ENCODE results near the gene RGSL1.
A peak's percentile ranks its signal among the peaks of the same experiment; 100 is the strongest.

Gene RGSL1

DNA sequence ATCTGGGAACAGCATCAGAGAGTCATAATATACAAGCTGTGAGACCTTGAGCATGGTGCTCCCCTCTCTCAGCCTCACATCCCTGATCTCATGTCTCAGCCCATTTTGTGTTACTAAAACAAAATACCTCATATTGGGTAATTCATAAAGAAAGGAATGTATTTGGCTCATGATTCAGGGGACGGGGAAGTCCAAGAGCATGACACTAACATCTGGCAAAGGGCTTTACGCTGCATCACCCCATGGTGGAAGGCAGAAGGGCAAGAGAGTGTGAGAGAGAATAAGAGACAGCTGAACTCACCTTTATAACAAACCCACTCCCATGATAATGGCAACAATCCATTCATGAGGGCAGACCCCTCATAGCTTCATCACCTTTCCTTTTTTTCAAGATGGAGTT is 102.6 kb downstream of the RGSL1 start:
- DNase-seq = no peak

DNA sequence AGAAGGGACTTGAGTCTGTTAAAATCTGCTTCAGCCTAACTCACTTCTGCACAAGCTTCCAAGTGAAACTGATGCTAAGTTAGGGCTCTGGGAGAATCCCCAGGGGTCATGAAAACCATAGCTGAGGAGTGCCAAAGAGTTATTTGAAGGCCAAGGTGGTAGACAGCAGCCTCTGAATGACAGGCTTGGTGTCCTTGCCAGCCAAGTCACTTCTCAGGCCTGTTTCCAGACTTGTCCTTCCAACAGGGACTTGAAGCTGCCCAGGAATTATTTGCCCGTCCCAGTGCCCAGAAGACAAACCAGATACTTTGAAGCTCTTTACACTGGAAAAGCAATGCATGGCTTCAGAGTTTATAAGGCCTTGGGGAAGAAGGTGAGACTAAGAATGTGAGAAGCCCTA is 105.5 kb downstream of the RGSL1 start:
- no peak for DNase-seq

DNA sequence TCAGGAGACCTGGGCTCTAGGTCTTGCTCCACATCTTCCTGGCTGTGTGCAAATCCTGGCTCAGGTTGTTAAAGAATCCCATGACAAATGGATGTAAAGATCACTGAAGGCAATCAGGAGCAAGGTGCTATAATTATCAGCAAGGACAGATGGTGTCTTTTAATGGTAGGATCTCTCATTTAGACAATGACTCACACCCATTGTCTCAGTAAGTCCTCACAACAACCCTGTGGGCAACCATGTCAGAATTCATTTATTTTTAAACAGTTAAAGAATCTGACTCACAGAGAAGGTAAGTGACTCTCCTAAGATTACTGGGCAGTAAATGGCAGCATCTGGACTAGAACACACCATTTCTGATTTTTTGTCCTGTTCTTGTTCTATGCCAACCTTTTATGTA is 106.3 kb downstream of the RGSL1 start:
- DNase-seq = no peak

DNA sequence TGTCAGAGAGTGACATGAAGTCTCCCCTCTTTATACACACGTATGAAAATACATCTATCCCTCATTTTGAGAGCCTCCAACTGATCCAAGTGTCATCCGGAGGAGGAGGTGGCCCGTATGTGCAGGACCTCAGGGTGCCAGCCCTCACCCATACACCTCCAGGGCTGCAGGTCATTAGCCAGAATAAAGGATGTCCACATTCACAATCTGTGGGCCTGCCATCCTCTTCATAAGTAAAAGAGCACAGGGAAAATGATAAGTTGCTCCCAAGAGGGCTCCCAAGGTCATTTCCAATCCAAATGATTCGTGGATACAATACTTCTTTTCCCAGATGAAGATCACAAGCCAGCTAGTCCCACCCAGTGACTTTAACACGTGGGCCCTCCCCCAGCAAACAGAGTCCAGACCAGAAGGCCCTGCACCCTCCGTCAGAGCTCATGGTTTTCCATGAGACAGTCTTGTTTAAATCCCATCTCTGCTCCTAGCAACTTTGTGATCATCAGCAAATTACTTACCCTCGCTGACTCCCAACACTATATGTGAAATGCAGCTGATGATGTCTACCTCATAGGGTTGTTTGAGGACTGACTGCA is 110.5 kb downstream of the RGSL1 start:
- no peak for DNase-seq

DNA sequence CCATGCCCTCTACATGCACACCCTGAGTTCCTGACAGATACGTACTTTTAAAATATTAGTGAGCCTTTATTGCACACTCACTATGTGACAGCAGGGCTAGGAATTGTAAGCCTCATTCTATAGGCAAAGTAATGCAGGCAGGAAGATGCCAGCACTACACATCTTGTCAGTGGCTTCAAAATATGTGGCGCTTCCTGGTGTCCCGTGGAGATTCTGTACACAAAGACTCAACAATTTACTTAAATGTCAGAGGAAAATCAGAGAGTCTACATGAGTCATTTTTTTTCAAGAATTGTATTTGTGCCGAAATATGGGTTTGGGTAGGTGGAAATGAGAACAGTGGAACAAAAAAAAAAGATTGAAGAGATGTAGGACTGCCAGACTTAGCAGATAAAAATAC is 111.5 kb downstream of the RGSL1 start:
- no peak for DNase-seq

DNA sequence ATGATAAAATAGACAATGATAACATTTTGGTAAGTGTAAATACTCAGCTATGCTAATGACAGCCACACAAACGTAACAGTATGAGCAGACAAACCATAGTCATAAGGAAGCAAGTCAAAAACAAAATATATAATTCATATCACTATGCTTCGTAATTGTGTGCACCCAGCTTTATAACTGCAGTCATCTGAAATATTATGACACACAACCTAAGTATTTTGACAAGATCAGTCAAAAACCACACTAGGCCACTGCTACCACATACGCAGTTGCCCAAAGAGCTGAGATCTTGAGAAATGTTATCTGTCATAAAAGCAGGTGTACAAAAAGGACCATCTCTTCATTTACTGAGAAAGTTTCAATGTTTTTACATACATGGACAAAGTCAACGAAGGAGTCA is 113.1 kb downstream of the RGSL1 start:
- DNase-seq = no peak

DNA sequence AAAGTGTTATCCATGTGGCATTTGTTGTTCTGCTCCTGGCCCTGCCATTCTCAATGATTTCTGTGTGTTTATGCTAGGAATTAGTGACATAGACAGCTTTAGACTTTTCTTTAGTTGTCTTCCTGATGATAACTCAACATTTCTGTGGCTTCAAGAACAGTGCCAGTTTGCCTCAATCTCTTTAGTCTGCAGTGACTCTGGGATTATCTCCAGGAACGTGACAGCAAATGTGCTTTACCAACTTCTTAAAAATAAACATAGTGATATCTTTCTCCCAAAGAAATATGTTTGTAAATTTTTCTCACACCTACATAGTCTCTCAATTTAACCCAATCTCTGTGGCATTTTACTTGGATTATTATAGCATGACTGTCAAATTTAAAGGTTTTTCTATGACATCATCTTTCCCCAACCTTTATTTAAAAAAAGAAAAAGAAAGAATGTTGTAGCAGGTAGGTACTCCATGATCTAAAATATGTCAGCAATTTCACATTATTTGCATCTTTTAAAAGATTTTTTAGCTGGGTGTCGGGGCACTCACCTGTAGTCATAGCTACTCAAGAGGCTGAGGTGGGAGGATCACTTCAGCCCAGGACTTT is 114.6 kb downstream of the RGSL1 start:
- no peak for DNase-seq

DNA sequence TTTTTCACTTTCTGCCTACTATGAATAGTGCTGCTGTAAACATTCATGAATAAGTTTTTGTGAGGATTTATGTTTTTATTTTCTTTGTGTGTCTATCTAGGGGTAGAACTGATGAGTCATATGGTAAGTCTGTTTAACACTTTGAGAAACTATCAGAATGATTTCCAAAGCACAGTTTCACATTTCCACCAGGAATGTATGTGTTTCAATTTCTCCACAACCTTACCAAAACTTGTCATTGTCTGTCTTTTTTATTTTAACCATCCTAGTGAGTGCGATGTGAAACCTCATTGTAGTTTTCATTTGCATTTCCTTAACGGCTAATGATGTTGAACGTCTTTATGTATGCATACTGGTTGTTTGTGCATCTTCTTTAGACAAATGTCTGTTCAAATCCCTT is 115.6 kb downstream of the RGSL1 start:
- no peak for DNase-seq

DNA sequence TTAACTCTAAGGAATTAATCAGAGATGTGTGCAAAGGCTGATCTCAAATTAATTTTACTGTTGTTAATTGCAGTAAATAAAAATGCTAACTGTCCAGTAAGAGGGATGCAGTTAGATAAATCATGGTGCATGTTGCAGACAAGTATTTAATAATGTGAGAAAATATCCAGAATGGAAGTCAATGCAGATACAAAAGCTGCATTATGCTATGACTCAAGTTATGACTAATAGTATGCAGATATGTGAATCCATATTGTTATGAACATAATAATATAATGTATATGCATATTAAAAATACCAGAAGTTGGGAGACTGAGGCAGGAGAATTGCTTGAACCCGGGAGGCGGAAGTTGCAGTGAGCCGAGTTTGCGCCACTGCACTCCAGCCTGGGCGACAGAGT is 117.7 kb downstream of the RGSL1 start:
- DNase-seq = no peak

DNA sequence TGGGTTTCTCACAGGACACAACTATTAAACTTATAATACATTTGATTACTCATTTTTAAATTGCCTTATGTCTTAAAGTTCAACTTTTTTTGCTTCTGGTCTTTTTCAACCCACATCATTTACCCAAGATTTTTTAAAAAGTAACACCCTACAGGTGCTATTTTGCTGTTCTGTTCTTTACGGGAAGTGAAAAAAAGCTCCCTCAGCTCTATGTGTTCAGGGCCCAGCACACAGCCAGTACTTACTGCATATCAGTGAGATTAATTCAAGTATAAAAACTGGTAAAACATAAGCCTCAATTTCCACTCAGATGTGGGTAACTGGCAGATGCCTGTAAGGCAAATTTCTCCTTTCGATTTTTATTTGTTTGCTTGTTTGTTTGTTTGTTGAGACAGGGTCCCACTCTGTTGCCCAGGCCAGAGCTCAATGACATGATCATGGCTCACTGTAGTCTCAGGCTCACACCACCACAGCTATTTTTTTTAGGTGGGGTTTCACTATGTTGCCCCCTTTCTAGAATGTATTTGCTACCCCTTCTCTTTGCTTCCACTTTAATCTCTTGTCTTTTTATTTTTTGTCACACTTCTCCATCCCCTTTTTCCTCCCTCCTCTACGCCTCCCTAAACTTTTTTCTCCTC is 118.8 kb downstream of the RGSL1 start:
- DNase-seq = no peak

DNA sequence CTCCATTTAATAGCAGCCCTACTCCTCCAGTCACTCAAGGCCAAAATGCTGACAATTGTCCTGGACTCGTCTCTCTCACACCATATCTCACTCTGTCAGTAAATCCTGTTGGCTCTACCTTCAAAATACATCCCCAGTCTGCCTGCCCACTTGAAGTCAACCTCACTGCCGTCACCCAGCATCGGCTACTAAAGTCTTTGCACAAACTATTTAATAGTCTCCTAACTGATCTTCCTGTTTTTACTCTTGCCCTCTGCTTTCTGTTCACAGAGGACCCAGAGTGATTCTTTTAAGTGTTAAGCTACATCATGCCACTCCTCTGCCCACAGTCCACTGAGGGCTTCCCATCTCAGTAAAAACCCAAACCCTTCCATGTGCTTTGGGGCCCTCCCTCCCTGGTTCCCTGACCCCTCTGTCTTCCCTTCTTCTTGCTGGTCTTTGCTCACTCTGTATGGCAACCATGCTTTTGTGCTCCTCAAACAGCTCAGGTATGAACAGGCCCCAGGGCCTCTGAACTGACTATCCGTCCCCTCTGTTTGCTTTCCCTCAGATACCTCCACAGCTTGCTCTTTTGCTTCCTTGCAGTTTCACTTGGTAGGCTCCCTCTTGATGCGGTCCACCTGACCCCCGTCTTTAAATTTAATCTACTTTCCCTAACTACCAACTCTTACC is 120.1 kb downstream of the RGSL1 start:
- no peak for DNase-seq

DNA sequence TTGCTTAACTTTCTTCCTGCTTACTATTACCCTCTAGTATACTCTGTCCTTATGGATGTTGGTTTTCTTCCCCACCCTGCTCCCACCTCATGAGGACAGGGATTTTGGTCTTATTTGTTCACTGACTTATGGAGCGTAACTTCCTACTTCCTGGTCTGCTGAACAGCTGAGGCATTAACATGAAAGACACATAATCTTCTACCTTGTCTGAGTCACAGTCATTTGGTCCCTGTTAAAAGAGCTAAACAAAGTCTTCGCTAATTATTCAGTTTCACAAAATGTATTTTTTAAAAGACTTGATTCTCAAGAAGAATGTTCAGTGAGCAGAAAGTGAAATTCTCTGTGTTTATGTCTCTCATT is 120.6 kb downstream of the RGSL1 start:
- DNase-seq = no peak

DNA sequence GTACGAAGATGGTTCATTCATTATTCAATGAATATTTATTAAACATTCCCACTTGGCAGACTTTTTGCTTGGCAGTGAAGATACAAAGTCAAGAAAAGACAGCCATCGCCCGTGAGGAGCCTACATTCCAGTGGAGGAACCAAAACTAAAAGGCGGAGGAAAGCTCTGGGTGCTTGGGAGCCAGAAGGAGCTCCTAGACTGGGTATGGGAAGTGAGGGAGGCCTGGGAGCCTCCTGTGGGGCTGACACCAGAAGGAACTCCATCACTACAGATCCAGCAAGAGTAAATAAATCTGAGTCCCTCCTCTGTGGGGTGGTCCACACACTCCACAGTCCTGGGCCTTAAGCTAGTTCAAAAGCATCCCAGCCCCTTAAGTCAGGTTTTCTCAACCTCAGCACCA is 124.2 kb downstream of the RGSL1 start:
- DNase-seq = no peak

DNA sequence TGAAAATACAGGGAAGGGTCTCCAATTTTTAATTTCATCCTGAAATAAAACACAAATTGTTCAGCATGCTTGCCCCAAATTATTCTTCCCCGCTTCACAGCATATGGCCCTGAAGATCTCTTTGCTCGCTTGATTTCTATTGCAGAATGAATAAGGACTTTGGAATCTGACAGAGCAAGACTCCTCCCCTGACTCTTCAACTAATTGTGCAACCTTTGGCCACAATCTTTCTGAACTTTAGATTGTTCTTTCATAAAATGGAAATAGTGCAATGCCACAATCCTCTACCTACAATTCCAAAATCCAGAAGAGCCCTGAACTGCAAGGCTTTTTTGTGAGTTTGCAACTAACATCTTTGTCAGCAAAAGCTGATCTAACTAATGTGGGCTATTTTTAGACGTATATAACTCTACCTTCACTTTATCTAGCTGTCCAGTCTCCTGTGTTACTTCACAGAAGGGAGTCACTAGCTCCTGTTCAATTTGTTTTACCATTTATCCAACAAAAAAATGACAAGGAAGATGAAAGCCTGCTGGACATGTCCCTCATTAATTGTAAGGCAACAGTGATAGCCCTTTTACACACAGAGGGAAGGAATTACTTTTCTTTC is 125.7 kb downstream of the RGSL1 start:
- DNase-seq = no peak

DNA sequence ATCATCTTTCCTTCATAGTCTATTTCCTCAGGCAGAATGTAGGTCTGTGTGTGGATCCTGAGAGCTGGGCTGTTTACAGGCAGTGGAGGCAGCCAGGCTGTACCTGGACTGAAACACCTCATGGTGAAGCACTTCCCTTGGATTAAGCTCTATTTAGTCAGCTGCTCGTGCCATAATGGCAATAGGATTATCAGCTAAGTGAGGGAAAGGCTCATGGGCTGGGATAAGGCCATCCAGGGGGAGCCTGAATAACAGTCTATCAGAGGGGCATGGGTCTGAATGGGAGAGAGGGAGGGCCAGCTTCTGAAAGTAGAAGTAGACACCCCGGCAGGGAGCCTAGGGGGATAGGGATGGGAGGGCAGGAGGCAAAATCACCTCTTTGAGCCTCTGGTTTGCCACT is 130.8 kb downstream of the RGSL1 start:
- DNase-seq = no peak

DNA sequence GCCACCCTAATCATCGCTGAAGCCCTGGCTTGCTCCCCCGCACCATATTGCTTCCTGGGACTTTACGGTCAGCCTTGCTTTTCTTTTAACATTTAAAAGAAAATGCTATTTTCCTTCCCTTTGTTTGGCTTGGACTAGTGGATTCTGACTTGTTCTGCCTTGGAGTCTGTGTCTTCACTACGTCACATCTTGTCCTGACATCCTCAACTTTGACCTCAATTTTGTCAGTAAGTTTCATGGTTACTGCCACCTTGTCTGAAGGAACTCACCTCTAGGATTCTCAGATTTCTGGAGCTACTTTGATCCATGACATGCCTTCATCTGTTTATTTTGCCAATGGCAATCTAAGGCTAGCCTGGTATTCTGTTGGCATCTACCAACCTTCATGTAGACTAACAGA is 134.8 kb downstream of the RGSL1 start:
- no peak for DNase-seq

DNA sequence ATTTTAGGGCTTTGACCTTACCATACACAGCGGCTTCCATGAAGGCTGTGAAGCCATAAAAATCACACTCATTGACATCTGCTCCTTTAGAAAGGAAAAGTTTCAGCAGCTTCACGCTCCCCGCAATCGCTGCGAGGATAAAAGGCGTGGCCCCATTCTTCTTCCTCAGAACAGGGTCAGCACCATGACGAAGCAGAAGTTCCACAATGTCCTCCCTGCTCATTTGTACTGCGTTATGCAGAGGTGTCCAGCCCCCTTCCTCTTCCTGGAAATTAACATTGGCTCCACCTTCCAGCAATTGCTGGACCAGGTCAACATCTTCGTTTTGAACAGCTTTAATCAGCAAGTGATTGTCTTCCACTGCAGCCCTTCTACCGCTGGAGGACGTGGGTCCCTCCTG is 136.4 kb downstream of the RGSL1 start:
- no peak for DNase-seq

DNA sequence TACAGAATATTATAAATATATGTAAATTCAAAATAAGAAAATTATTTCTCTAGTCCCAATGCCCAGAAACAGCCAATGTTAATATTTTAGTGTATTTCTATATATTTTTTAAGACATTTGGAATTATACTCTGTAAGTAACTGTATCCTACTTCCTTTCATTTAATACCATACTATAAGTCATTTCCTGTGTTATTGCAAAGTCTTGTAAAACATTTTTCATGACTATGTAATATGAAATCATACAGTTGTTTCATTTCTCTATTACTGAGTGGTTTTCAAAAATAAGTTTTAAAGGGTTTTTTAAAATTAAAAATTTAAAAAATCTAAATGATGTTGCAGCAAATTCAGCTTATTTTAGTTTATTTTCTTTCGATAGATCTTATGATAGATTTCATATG is 137.1 kb downstream of the RGSL1 start:
- DNase-seq = no peak

DNA sequence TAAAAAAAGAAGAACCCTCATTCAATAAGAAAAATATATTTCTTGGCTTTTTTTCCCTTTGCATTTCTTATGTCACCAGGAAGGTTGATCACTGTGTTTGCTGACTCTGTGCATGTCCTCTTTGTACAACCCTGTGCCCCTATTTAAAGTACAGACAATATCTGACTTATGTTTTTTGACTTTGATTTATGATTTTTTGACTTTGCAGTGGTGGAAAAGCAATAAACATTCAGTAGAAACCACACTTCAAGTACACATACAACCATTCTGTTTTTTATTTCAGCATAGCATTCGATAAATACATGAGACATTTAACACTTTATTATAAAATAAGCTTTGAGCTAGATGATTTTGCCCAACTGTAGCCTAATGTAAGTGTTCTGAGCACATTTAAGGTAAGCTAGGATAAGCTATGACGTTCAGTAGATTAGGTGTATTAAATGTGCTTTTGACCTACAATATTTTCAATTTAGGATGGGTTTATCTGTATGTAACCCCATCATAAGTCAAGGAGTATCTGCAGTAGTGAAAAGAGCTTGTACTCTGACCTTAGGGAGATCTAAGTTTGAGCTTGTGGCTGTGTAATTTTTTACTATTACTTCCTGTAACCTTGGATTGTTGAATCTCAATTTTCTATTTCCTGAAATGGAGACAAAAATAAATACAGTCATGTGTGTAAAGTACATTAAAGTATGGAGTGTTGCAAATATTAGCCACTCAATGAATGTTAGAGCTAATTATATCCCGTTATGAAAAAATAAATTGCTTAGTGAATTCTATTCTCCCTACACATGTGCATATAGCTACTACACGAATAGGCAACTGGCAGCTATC is 137.9 kb downstream of the RGSL1 start:
- DNase-seq = no peak

DNA sequence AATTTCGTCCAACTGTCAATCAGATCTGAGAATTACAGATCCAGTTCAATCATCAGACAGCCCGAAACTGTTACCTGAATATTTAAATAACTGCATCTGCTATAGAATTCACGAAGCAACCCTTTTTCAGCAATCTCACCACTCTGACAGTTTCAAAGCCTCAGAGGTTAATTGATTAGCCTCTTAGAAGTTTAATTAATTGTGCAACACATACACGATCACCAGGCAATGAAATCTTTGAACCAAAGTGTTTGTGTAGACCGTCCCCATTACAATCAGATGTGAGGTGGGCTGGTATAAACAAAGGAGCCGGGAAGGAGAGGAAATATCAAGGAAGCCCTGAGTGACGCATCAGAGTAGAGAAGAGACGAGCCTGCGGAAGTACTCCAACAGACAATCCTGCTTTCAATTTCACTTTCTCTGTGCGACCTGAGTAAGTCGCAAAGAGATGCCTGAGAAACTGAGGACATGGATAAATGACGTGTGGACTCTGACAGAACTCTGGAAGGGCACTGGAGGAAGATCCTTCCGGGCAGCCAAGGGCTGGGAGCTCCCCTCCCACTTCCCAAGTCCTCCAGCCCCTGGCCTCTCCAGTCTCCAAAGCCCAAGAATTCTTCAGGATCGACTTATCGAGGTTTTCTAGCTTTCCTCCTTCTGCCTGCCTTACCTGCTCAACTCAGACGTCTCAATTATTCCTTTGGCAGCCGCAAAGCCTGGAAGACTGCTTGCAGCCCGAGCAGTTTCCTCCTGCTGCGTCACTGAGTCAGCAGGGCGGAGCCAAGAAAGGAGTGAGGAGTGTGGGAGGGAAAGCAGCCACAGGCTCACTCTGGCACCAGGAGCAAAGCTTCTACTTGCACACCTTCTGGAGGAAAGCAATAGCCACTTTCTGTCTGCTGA is 138.8 kb downstream of the RGSL1 start, which contains the start of gene RNASEL:
Gene RNASEL (minus strand): TSS at position 757 of the 897 bp plus-strand sequence. CDS start 2,450 bp downstream, outside the sequence.
- peak; percentile 64 to 68 for DNase-seq

DNA sequence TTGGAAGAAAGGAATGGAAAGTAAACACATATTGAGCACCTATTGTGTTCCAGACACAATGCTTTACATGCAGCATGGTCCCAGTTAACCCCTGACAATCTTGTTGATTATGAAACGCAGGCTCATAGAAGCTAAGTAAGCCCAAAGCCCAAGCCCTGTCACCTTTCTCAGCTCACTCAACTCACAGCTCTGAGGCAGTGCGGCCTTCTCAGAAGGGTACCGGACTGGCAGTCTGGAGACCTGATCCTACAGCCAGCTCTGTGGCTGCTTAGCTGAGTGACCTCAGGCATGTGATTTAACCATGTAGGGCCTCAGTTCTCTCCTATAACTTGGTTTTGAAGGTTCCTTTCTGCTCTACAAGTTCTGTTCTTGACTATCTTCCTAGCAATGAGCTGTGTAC is 139.6 kb downstream of the RGSL1 start:
- DNase-seq = no peak

DNA sequence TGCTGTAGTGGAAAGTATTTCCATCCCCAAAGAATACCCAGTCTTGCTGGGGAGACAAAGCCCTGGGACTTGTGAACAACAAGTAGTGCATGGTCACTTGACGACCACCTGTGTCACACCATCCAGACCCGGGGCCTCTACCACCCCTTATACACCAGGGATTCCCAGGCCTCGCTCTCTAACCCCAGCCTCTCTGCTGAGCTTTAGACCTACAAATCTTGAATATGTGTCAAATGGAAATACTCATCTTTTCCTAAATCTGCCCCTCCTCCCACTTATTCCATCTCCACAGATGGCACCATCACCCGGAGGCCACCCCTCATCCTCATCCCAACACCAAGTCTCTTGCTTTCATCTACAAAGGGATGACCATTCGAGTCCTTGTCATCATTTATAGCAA is 140.0 kb downstream of the RGSL1 start:
- no peak for DNase-seq
